Measurements from ENCODE around the gene NIPAL3. TPM values are rescaled to one million over a fixed set of nuclear protein-coding genes. Genes with fewer than 3 reads are reported as not detected.

NIPAL3 gene
- total and polyA plus RNA-seq, 3 donors from 2014 or later = 11.2 to 46.0 (median 33.1) TPM

DNA sequence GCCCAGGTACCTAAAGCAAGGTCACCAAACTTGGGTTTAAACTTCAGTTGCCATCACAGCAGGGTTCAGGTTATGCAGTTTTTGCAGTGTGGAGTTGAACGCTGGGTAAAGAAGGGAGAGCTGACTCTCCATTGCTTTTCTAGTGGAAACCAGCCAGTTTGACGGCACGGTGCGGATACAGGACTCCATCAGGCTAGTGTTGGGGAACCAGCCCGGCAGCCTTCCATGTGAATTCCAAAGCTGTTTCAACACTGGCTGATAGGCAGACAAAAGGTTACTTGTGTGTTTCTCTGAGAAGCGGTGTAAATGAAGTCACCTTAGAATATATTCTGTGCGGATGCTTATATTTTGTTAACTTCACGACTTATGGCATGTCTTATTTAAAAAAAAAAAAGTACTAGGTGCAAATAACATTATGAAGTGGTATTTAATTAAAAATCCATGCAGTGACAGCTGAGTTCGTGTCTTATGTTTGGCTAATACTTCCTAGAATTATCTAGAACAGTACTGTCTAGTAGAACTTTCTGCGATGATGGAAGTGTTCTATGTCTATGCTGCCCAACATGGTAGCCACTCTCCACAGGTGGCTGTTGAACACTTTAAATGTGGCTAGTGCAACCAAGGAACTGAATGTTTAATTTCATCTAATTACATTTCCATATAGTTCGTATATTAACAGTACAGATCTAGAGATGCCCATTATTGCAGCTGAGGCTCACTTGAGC is 57.1 kb downstream of the NIPAL3 start:
- no peak overlapping the region for H3K27ac ChIP-seq
- DNase-seq = no peak
- intact Hi-C loops (cut with DNase I; ENCODE audit: low total_unique reads) = no loop called here

DNA sequence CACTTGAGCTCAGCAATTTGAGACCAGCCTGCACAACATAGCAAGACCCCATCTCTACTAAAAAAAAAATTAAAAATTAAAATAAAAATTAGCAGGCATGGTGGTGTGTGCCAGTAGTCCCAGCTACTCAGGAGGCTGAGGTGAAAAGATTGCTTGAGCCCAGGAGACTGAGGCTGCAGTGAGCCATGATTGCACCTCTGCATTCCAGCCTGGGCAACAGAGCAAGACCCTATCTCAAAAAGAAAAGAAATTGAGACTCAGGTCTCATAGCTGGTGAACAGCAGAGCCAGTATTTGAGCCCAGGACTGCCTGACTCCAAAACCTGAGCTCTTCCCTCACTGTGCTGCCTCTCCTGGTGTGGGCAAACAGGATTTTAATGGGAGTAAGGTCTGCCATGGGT is 58.6 kb downstream of the NIPAL3 start:
- Histone ChIP-seq H3K27me3 (no peaks in the 10 kb centered on the region), H3K9me3 (no peaks in the 10 kb centered on the region), H3K4me3 (no peak overlapping the region), H3K36me3 (ENCODE audit: low read depth, missing control alignments) (no peaks in the 10 kb centered on the region), H3K4me1 (no peaks in the 10 kb centered on the region), H3K27ac (no peak overlapping the region)
- intact Hi-C loops (cut with DNase I; ENCODE audit: low total_unique reads) = no loop called here
- DNase-seq = no peak
- TF ChIP-seq, protein P1, sequence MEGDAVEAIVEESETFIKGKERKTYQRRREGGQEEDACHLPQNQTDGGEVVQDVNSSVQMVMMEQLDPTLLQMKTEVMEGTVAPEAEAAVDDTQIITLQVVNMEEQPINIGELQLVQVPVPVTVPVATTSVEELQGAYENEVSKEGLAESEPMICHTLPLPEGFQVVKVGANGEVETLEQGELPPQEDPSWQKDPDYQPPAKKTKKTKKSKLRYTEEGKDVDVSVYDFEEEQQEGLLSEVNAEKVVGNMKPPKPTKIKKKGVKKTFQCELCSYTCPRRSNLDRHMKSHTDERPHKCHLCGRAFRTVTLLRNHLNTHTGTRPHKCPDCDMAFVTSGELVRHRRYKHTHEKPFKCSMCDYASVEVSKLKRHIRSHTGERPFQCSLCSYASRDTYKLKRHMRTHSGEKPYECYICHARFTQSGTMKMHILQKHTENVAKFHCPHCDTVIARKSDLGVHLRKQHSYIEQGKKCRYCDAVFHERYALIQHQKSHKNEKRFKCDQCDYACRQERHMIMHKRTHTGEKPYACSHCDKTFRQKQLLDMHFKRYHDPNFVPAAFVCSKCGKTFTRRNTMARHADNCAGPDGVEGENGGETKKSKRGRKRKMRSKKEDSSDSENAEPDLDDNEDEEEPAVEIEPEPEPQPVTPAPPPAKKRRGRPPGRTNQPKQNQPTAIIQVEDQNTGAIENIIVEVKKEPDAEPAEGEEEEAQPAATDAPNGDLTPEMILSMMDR (IDR thresholded peaks at IDR 0.05) = no peak
- no peak for TF ChIP-seq POLR2A (IDR thresholded peaks at IDR 0.05)

More for the DNA sequence above, 57.1 kb downstream of the NIPAL3 start:
- H3K27me3 ChIP-seq = no peaks in the 10 kb centered on the region
- no peaks in the 10 kb centered on the region for H3K4me1 ChIP-seq
- no peaks in the 10 kb centered on the region for H3K36me3 ChIP-seq (ENCODE audit: low read depth, missing control alignments)
- no peaks in the 10 kb centered on the region for H3K9me3 ChIP-seq
- WGBS, 2 donors = 68 to 86% methylated on average over 11 of the region's 11 CpGs
- TF ChIP-seq, protein P1 (IDR thresholded peaks at IDR 0.05) = no peak
- no peak for TF ChIP-seq POLR2A (IDR thresholded peaks at IDR 0.05)
- H3K4me3 ChIP-seq = no peak overlapping the region

DNA sequence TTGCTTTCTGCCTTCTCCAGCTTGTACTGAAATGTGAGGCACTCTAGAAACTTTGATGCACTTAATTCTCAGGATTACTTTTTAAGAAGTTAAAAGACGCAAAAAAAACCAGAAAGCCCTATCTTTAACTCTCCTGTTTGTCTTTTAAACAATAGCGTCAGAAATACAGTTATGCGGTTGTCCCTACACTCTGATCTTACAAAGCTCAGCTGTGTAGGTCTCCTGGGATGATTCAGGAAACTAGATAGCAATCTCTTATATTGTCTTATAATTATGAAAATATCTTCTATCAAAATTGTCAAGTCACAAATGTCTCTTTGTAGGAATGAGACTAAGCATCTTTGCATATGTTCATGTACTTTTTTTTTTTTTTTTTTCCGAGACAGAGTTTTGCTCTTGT is 60.1 kb downstream of the NIPAL3 start:
- no peaks in the 10 kb centered on the region for H3K36me3 ChIP-seq (ENCODE audit: low read depth, missing control alignments)
- no peaks in the 10 kb centered on the region for H3K9me3 ChIP-seq
- H3K27me3 ChIP-seq = no peaks in the 10 kb centered on the region
- TF ChIP-seq, protein P1 (IDR thresholded peaks at IDR 0.05) = no peak
- TF ChIP-seq POLR2A (IDR thresholded peaks at IDR 0.05) = no peak
- no peak overlapping the region for H3K27ac ChIP-seq
- H3K4me1 ChIP-seq = no peaks in the 10 kb centered on the region
- no peak for DNase-seq
- intact Hi-C loops (cut with DNase I; ENCODE audit: low total_unique reads) = no loop called here
- WGBS, 2 donors = 90 to 92% methylated on average over 4 of the region's 4 CpGs
- no peak overlapping the region for H3K4me3 ChIP-seq

- Histone ChIP-seq H3K36me3 (ENCODE audit: low read depth, missing control alignments) (no peaks in the 10 kb centered on the region), H3K27me3 (no peaks in the 10 kb centered on the region), H3K9me3 (no peaks in the 10 kb centered on the region), H3K27ac (no peak overlapping the region), H3K4me1 (no peaks in the 10 kb centered on the region), H3K4me3 (no peak overlapping the region)
- no peak for TF ChIP-seq POLR2A (IDR thresholded peaks at IDR 0.05)
- TF ChIP-seq, protein P1 (IDR thresholded peaks at IDR 0.05) = no peak
- DNase-seq = no peak
- intact Hi-C loops (cut with DNase I; ENCODE audit: low total_unique reads) = no loop called here
- 71 to 84% methylated on average over 2 of the region's 2 CpGs for WGBS, 2 donors
Measured at GRCh38 chr1:24476571-24476970, 61.0 kb downstream of the NIPAL3 start.

DNA sequence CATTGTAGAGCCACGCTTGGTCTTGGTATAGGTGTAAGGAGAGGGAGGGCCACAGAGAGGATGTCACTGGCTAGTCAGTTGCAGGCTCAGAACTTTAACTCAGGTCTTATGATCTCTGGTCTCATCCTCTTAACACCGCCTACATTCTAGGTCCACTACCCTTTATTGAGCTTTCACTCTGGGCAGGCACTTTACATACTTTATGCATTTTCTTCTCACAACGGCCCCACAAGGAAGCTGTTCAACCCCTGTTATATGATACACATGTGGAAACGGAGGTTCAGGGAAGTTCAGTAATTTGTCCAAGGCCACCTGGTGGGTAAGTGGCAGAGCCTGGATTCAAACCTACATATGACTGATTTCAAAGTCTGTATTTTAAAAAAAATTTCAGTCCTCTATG is 61.7 kb downstream of the NIPAL3 start:
- H3K27me3 ChIP-seq = no peaks in the 10 kb centered on the region
- DNase-seq = no peak
- no peak overlapping the region for H3K4me3 ChIP-seq
- intact Hi-C loops (cut with DNase I; ENCODE audit: low total_unique reads) = no loop called here
- H3K9me3 ChIP-seq = no peaks in the 10 kb centered on the region
- no peaks in the 10 kb centered on the region for H3K4me1 ChIP-seq
- no peak for TF ChIP-seq POLR2A (IDR thresholded peaks at IDR 0.05)
- TF ChIP-seq, protein P1 (IDR thresholded peaks at IDR 0.05) = no peak
- no peak overlapping the region for H3K27ac ChIP-seq
- H3K36me3 ChIP-seq (ENCODE audit: low read depth, missing control alignments) = no peaks in the 10 kb centered on the region
- 80 to 83% methylated on average over 4 of the region's 4 CpGs for WGBS, 2 donors

Measured in testis (tissue), 3 donors.